ENCODE results near the gene PXDC1.

GRCh38 chr6:3747100-3747737, 4.3 kb downstream of the PXDC1 start:
- TF ChIP-seq REST (IDR thresholded peaks at IDR 0.05) (no peak), EGR1 (IDR thresholded peaks at IDR 0.05; ENCODE audit: low read depth in 2 of 2) (no peak), CTCF (IDR thresholded peaks at IDR 0.05; ENCODE audit: low read depth, low read length, missing input control) (no peak), GABPA (IDR thresholded peaks at IDR 0.05 in 1 of 2, conservative IDR thresholded peaks at IDR 0.05 in 1 of 2) (no peak), TAF1 (conservative IDR thresholded peaks at IDR 0.05) (no peak), NR2F2 (IDR thresholded peaks at IDR 0.05) (no peak), SP1 (IDR thresholded peaks at IDR 0.05) (no peak), ATF3 (IDR thresholded peaks at IDR 0.05) (no peak), JUND (IDR thresholded peaks at IDR 0.05) (no peak), RAD21 (IDR thresholded peaks at IDR 0.05) (no peak), HNF4A (conservative IDR thresholded peaks at IDR 0.05) (no peak), HNF4G (IDR thresholded peaks at IDR 0.05) (no peak), YY1 (IDR thresholded peaks at IDR 0.05) (no peak)
- TF ChIP-seq, protein P1, sequence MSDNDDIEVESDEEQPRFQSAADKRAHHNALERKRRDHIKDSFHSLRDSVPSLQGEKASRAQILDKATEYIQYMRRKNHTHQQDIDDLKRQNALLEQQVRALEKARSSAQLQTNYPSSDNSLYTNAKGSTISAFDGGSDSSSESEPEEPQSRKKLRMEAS (IDR thresholded peaks at IDR 0.05): no peak

All from liver (tissue), 3 donors.